HepG2 (cell line): ENCODE results near the gene PLCD4. TPM values are rescaled to one million over a fixed set of nuclear protein-coding genes. Genes with fewer than 3 reads are reported as not detected.

Experiments
- ATAC-seq: fragments of 200-7000 bp; cut with Tn5 transposase; 3 replicates; pipeline ENCODE4 v1.9.1; 2020; ENCODE audit warnings: mild to moderate bottlenecking, moderate library complexity
- BruUV-seq: library from RNA; stranded (reverse); fragments of 400-500 nt; replicated peaks from 2 replicates; lab custom pipeline; 2021; lab: Mats Ljungman, UMichigan
- CTCF ChIA-PET: fragments of 300-600 bp; formaldehyde crosslinking; extraction: SDS; loops from one replicate; lab custom pipeline; 2021; ENCODE audit warnings: low total read pairs, inconsistent platforms, low intra/inter-chr PET ratio; lab: Yijun Ruan, JAX
- POLR2A ChIA-PET: fragments of 350-600 bp; sonication (Branson Sonifier 250); formaldehyde crosslinking; loops from one replicate; lab custom pipeline; 2020; ENCODE audit warnings: antibody characterized with exemption, inconsistent platforms; lab: Yijun Ruan, JAX
- DNase-seq: peaks from one replicate; pipeline ENCODE4 v3.0.0-alpha.2; 2015; ENCODE audit warnings: low spot score
- FAIRE-seq: peaks from 3 replicates; lab custom pipeline; 2011; peaks lifted over from hg19 to GRCh38; lab: Jason Lieb, UNC
- H2AFZ ChIP-seq: one replicate; pipeline ENCODE4 v1.6.1; 2011; ENCODE audit warnings: low read length, inconsistent platforms
- H3K27ac ChIP-seq: fragments of 300-600 bp; 3 replicates; pipeline ENCODE4 v1.8.0; 2011; ENCODE audit warnings: mixed run types, mild to moderate bottlenecking, mixed read lengths, low read length, inconsistent platforms; ENCODE audit not compliant: insufficient read depth; ENCODE audit errors: extremely low read length
- H3K27me3 ChIP-seq, 2 experiments: fragments of 200-600 bp in 1 of 2; 2 replicates in 1 of 2; 3 replicates in 1 of 2; pipeline versions ENCODE4 v1.6.0 to v1.8.0; 2011; ENCODE audit warnings: low read length in 2 of 2, mild to moderate bottlenecking in 2 of 2, moderate library complexity in 2 of 2, inconsistent platforms in 1 of 2; ENCODE audit not compliant: insufficient read depth in 2 of 2, control insufficient read depth in 1 of 2
- H3K36me3 ChIP-seq, 2 experiments: fragments of 200-600 bp in 1 of 2; replicated peaks in 1 of 2; 2 replicates in 1 of 2; 3 replicates in 1 of 2; pipeline versions ENCODE4 v1.5.1 to v1.8.0; 2011; ENCODE audit warnings: low read length in 2 of 2, inconsistent platforms in 1 of 2; ENCODE audit not compliant: insufficient read depth in 2 of 2, control insufficient read depth in 1 of 2
- H3K4me1 ChIP-seq: 2 replicates; pipeline ENCODE4 v1.5.1; 2012; ENCODE audit warnings: low read length, inconsistent platforms; ENCODE audit not compliant: insufficient read depth
- H3K4me2 ChIP-seq: 2 replicates; pipeline ENCODE4 v1.6.0; 2011; ENCODE audit warnings: low read depth, low read length, inconsistent platforms
- H3K4me3 ChIP-seq, 3 experiments: fragments of 200-600 bp in 1 of 3; sonication (generic), shearing (Covaris generic) in 1 of 3; replicated peaks in 1 of 3; 2 replicates each; pipeline ENCODE4 v1.5.1; 2011 to 2016; ENCODE audit warnings: low read length in 3 of 3, inconsistent platforms in 2 of 3, low read depth in 2 of 3, mild to moderate bottlenecking in 2 of 3, control low read depth in 1 of 3, mixed read lengths in 1 of 3; ENCODE audit not compliant: insufficient read depth in 1 of 3
- H3K79me2 ChIP-seq: one replicate; pipeline ENCODE4 v1.6.1; 2011; ENCODE audit warnings: low read length, inconsistent platforms; ENCODE audit not compliant: insufficient read depth
- H3K9ac ChIP-seq: 2 replicates; pipeline ENCODE4 v1.6.0; 2011; ENCODE audit warnings: mild to moderate bottlenecking, low read depth, low read length, inconsistent platforms; ENCODE audit not compliant: insufficient read depth
- H3K9me3 ChIP-seq: 2 replicates; pipeline ENCODE4 v1.5.1; 2012; ENCODE audit warnings: mild to moderate bottlenecking, low read length
- H4K20me1 ChIP-seq: 2 replicates; pipeline ENCODE4 v1.6.0; 2011; ENCODE audit warnings: inconsistent platforms, mild to moderate bottlenecking, low read length, moderate library complexity; ENCODE audit not compliant: insufficient read depth
- ARNT2 ChIP-seq: sonication (generic); formaldehyde crosslinking; IDR thresholded peaks from 2 replicates; pipeline ENCODE4 v1.8.0; 2022; ENCODE audit warnings: mild to moderate bottlenecking, low read depth, missing genetic modification reagents, moderate library complexity
- SAP130 ChIP-seq: IDR thresholded peaks from 2 replicates; pipeline ENCODE4 v1.6.1; 2016; ENCODE audit warnings: low read depth
- ZMYM3 ChIP-seq: sonication (generic); formaldehyde crosslinking; IDR thresholded peaks from 2 replicates; pipeline ENCODE4 v1.5.1; 2020; ENCODE audit warnings: mild to moderate bottlenecking, missing genetic modification reagents
- WGBS: methylation state at CpG from one replicate; pipeline ENCODE4 v1.1.6; 2017; ENCODE audit warnings: low lambda C conversion rate; 5-methylcytosine and 5-hydroxymethylcytosine counted together
- in situ Hi-C: cut with HindIII; loops from 2 replicates; pipeline ENCODE4 v1.10.0; 2017; ENCODE audit warnings: low pct_unique_long_range_greater_than_20kb; ENCODE audit not compliant: extremely low pct_ligation_motif_present
- intact Hi-C: fragments of 100-400 bp; cut with micrococcal nuclease; formaldehyde crosslinking; loops from one replicate; pipeline ENCODE4 v1.10.0; 2022; ENCODE audit not compliant: unreplicated experiment
- polyA plus RNA-seq, 8 experiments: library from polyadenylated mRNA; depleted of rRNA in 3 of 8; stranded (reverse) in 7 of 8; unstranded in 1 of 8; fragments of >200 nt; fragmentation: Illumina TruSeq in 4 of 8; extraction: Trizol in 4 of 8; gene quantifications; 2 replicates each; pipeline versions ENCODE4 v1.2.1 to v1.2.3, GENCODE V29; 2011 to 2016; ENCODE audit warnings: low read depth in 4 of 8, missing spikeins in 1 of 8, mixed read lengths in 1 of 8; ENCODE audit not compliant: insufficient read depth in 1 of 8
- total RNA-seq, 5 experiments: library from RNA; depleted of rRNA; stranded (reverse); fragments of >200 nt; fragmentation: Illumina TruSeq; extraction: Trizol; gene quantifications; 2 replicates each; pipeline ENCODE4 v1.2.3, GENCODE V29; 2016; ENCODE audit warnings: low read depth in 1 of 5
- TF ChIP-seq, protein P1 (sequence below): IDR thresholded peaks from 2 replicates; pipeline ENCODE4 v1.6.1; 2016; ENCODE audit warnings: missing genetic modification reagents, missing compliant biosample characterization
- TF ChIP-seq, protein P2 (sequence below): IDR thresholded peaks from 2 replicates; pipeline ENCODE4 v1.4.0; 2020; ENCODE audit warnings: mild to moderate bottlenecking, missing genetic modification reagents

Gene PLCD4
- total and polyA plus RNA-seq, 2 of the 13 experiments (the other 11 are each of a cell fraction or from before 2014, with no cell fraction given), result 0.26 TPM; not detected in 1

DNA sequence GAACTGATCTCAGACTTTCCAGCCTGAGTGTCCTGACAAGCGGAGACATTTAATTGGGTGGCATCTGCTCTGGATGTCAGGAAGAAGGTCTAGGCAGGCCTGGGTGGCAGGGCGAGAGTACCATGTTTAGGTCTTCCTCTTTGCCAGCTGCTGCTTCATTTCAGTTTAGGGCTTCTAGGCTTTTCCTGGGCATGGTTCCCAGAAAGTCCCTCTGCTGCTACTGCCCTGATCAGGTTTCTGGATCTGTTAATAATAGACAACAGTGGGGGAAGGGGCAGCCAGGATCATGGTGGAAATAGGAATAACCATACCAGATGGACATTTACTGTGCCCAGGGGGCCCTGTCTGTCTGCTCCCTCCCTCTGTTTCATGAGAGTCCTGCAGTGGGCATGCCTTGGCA, 2.3 kb upstream of the PLCD4 start:
- Histone ChIP-seq H3K9me3 (no peaks in the 10 kb centered on the region), H3K79me2 (no peaks in the 10 kb centered on the region), H3K9ac (no peak overlapping the region), H3K4me1 (no peaks in the 10 kb centered on the region), H3K36me3 (no peaks in the 10 kb centered on the region), H3K4me2 (no peak overlapping the region), H2AFZ (no peak overlapping the region), H3K27me3 (peaks cover 0 to 15% of the 10 kb centered on the region in 2 experiments; a peak in 2 of 5 replicates), H3K27ac (no peak overlapping the region), H4K20me1 (no peaks in the 10 kb centered on the region), H3K4me3 (no peak overlapping the region)
- ChIA-PET POLR2A (no interaction called here), CTCF (no interaction called here)
- in situ Hi-C loops (no loop called here), intact Hi-C loops (no loop called here)
- DNase-seq (no peak), ATAC-seq (no peak), FAIRE-seq (no peak)
- no TSS peak for BruUV-seq
- no peak for TF ChIP-seq ZMYM3 (CRISPR knock-in tag)
- TF ChIP-seq ARNT2 (CRISPR knock-in tag), result no peak
- TF ChIP-seq, protein P1, sequence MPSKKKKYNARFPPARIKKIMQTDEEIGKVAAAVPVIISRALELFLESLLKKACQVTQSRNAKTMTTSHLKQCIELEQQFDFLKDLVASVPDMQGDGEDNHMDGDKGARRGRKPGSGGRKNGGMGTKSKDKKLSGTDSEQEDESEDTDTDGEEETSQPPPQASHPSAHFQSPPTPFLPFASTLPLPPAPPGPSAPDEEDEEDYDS (CRISPR knock-in tag), result no peak
- no peak for TF ChIP-seq SAP130
- TF ChIP-seq, protein P2, sequence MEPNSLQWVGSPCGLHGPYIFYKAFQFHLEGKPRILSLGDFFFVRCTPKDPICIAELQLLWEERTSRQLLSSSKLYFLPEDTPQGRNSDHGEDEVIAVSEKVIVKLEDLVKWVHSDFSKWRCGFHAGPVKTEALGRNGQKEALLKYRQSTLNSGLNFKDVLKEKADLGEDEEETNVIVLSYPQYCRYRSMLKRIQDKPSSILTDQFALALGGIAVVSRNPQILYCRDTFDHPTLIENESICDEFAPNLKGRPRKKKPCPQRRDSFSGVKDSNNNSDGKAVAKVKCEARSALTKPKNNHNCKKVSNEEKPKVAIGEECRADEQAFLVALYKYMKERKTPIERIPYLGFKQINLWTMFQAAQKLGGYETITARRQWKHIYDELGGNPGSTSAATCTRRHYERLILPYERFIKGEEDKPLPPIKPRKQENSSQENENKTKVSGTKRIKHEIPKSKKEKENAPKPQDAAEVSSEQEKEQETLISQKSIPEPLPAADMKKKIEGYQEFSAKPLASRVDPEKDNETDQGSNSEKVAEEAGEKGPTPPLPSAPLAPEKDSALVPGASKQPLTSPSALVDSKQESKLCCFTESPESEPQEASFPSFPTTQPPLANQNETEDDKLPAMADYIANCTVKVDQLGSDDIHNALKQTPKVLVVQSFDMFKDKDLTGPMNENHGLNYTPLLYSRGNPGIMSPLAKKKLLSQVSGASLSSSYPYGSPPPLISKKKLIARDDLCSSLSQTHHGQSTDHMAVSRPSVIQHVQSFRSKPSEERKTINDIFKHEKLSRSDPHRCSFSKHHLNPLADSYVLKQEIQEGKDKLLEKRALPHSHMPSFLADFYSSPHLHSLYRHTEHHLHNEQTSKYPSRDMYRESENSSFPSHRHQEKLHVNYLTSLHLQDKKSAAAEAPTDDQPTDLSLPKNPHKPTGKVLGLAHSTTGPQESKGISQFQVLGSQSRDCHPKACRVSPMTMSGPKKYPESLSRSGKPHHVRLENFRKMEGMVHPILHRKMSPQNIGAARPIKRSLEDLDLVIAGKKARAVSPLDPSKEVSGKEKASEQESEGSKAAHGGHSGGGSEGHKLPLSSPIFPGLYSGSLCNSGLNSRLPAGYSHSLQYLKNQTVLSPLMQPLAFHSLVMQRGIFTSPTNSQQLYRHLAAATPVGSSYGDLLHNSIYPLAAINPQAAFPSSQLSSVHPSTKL (CRISPR knock-in tag), result no peak
- 58% methylated on average over 2 of the region's 2 CpGs for WGBS
